GM19395 (cell line): ENCODE data around the gene SERPINE2.

Source experiments
- ATAC-seq: cut with Tn5 transposase; IDR thresholded peaks from one replicate; pipeline ENCODE4 v1.9.1; 2021; ENCODE audit warnings: mild to moderate bottlenecking, moderate library complexity; ENCODE audit not compliant: unreplicated experiment

SERPINE2 gene

DNA sequence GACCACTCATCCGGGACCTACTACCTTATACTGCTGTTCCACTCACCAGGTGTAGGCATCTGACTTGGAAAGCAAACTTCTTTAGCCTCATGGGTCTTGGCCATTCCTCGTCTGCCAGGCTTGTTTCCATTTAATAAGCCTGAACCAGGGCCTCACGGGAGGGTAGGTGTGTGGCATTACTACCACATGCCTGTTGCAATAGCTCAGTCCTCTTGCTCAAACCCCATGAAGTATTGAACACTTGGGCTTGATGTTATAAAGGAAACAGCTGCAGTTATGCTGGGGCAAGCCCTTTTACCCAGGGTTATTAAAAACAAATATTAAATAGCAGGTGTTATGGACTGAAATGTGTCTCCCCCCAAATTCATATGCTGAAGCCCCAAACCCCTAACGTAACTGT is 60.6 kb downstream of the SERPINE2 start:
- no peak for ATAC-seq

DNA sequence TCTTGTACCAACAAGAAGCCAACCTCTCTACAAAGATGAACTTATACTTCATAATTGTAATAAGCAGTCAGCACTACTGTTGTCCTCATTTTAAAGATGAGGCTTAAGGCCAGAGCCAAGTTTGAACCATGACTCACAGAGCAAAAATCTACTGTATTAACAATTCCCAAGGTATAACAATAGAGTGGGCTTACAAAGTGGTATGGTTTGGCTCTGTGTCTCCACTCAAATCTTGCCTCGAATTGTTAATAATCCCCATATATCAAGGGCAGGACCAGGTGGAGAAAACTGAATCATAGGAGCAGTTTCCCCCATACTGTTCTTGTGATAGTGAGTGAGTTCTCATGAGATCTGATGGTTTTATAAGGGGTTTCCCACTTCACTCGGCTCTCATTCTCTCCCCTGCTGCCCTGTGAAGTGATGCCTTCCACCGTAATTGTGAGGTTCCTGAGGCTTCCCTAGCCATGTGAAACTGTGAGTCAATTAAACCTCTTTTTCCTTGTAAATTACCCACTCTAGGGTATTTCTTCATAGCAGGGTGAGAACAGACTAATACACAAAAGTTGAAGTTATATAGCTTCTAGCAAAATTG is 62.4 kb downstream of the SERPINE2 start:
- ATAC-seq: no peak

DNA sequence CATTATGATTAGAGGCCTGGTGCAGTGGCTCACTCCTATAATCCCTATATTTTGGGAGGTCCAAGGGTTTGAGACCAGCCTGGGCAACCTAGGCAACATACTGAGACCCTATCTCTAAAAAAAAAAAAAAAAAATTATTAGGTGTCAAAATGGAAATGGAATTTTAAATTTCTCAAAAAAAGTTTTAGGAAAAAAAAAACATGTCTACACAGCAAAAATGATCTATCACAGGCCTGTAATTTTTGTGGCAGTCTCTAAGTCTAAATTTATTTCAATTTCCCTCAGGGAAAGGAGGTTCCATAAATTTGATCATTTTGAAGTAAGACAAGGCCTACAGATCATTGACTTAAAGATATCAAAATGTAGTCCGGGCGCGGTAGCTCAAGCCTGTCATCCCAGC is 65.5 kb downstream of the SERPINE2 start:
- no peak for ATAC-seq

DNA sequence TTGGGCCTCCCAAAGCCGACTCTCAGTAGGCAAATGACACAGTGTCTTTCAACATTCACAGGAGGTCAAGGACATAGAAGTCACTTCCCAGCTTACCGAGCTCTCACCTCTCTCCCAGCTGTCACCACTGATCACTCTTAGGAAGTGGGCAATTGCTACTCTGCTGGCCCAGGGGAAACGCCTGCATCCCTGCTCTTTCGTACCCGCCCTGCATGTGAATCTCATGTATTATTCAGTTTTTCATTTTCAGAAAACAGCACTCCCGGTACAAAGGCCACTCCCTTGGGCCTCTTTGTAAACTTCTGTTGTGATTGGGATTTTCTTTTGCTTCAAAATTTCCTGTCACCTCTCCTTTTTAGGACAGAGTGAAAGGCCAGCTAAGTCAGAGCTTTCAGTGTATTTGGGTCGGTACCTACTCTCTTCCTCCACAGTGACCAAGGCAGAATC is 66.4 kb downstream of the SERPINE2 start:
- ATAC-seq: no peak

DNA sequence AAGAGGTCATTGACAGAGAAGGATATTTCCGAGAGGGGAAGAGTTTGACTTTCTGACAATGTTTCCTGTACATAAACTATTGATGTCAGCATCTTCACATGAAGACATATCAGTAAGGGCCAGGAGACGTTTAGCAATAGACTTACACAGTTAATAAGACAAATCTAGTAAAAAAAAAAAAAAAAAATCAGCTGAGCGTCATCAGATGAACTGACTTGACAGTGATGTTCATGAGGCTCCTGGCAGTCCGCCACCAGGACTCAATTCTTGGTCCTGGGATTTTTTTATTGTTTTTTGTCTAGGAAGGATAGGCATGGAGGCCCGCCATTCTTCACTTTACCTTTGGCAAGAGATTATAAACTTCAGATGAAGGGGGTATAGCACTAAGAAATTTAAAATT is 67.4 kb downstream of the SERPINE2 start:
- ATAC-seq: no peak

DNA sequence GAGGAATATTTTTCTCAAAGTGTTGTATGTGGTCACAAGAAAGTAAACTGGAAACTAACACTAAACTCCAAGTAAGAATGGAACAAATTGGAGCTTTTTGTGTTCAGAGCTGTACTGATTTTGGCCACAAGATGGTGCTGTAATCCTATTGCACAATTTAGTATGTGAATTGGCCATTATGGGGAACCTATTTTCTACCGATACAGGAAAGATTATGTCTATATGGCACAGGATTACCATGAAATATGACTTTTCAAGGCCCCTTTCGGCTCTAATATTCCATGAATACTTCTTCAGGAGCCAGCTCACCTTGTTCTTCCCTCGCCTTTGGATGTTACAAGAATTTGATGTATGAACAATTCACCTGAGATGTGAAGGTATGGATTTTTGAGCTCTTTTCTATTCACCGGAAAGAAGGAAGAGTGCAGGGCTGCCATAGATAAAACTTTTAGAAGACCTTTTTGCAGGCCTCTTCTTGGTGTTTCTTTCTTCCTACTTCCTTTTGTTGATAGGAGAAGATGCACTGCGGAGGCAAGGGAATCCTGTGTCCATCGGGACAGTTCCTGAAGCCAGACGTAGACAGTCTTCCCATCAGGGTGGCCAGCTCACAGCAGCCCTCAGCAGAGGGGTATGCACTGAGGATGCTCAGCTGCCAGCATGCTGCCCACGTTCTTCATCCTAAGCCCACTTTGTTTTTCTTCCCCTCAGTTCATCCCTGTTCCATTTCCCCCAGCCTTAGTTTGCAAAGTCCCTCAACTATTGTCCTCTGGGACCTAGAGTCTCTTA is 68.5 kb downstream of the SERPINE2 start:
- peak; percentile 81 for ATAC-seq

DNA sequence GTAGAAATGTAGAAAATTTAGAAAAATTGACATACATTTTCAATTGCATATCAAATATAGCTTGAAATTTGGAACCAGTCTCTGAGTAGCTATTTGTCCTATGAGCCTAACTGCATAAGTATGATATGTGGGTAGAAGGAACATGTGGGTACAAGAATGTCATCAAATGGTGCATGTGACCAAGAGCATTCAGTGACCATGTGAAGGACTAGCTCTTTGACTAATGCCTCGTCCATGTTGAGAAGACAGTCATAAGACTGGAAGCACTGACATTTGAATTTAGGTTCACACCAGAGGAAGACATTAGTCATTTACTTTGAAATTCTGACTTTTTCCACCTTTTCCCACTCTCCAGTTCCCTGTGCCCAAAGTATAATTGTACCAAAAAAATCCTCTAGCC is 69.2 kb downstream of the SERPINE2 start:
- peak; percentile 34 for ATAC-seq

DNA sequence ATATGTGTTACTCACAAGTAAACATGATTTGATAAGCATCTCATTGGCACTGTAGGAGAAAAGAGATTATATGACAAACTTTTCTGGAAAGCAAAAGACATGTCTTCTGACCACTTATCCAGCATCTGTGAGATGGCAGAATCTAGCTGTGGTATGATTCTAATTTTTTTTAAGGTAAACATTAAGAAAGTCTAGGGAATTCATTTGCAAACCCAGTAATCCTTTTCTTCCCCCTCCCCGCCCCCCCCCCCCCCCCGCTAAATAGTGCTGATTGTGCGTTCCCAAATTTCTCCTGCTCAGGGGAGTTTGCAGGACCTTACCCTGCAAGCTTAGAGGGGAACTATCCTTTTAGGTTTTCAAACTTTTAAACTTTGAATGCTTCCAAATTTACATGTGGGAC is 69.8 kb downstream of the SERPINE2 start:
- no peak for ATAC-seq

DNA sequence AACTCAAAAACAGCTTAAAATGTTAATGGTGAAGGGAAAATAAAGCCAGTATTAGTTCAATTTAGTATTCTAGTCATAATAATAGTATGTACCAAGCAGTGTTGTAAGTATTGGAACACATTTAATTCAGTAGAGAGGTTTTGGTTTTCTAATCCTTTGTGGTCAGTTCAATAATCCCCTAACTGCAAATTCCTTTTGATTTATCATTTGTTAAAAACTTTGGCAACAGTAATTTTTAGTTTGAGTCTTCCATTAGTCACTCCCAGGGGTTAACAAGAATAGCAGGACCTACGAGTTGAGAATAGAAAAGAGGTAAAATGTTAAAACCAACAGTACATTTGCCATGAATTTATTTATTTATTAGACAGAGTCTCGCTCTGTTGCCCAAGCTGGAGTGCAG is 71.1 kb downstream of the SERPINE2 start:
- ATAC-seq: no peak

DNA sequence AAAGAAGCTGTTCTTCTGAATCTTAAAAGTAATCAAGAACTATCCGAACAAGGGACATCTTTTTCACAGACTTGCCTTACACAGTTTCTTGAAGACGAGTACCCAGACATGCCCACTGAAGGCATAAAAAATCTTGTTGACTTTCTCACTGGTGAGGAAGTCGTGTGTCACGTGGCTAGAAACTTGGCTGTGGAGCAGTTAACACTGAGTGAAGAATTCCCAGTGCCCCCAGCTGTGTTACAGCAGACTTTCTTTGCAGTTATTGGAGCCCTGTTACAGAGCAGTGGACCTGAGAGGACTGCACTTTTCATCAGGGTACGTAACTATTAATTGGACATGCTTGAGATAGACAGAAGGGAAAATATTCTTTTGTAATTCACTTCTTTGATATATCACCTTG is 79.4 kb downstream of the SERPINE2 start:
- ATAC-seq: no peak

DNA sequence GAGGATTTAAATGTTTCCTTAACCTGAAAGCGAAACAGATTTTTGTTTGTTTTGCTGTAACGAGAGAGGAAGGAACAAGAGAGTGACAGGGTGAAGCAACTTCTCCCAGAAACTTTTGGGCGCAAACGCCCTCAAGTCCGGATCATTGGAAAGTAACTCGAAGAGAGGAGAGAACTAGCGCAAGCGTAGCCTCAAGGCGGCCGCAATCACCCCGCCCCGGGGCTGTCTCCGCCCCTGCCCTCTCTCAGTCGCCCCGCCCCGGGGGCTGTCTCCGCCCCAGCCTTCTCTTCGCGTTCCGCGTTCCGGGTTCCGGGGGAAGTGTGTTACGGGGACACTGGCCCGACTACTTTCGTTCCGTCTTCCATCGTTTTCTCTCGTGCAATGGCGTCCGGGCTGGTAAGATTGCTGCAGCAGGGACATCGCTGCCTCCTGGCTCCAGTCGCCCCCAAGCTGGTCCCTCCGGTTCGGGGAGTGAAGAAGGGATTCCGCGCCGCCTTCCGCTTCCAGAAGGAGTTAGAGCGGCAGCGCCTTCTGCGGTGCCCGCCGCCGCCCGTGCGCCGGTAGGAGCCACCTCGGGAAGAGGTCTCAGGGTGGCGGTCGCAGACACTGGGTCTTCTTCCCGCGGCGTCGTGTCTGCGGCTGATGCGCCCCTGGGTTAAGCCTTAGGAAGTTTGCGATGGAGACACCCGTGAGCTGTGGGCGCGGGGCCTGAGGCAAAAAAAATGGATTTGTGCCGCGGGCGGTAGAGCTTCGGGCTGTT is 81.8 kb downstream of the SERPINE2 start, which contains the start of gene MRPL44:
TSS of gene MRPL44 (plus strand) at position 372 of the 760 bp plus-strand sequence. CDS start at position 382, 10 bp downstream.
- ATAC-seq: peak; percentile 82

DNA sequence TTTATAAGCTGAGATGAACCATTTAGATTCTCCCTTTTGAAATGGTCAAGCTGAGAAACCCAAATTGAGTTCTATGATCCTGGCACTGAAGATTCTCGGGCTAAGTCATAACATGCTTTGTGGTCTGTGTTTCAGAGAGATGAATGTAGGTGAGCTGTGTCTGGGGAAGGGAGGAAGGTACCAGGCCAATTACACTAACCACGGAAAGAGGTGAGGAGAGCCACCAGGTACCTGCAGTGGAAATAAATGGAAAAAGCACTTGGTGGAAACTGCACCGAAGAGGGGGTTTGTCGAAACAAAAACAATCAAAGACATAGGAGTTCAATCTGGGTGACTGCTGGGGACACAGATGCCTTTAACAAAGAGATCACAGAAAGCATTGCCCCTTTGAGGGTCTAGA is 82.8 kb downstream of the SERPINE2 start:
- ATAC-seq: peak; percentile 33

DNA sequence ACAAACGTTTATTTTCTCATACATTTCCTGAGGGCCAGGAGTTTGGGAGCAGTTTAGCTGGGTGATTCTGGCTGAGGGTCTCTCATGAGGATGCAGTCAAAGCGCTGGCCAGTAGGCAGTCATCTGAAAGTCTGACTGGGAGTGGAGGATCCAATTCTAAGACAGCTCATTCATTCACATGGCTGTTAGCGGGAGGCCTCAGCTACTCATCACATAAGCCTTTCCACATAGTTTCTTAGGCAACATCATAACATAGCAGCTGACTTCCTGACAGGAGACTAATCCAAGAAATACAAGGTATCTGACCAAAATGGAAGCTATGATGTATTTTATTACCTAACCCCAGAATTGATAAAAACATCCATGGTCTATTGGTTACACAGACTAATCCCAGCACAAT is 84.7 kb downstream of the SERPINE2 start:
- ATAC-seq: no peak

DNA sequence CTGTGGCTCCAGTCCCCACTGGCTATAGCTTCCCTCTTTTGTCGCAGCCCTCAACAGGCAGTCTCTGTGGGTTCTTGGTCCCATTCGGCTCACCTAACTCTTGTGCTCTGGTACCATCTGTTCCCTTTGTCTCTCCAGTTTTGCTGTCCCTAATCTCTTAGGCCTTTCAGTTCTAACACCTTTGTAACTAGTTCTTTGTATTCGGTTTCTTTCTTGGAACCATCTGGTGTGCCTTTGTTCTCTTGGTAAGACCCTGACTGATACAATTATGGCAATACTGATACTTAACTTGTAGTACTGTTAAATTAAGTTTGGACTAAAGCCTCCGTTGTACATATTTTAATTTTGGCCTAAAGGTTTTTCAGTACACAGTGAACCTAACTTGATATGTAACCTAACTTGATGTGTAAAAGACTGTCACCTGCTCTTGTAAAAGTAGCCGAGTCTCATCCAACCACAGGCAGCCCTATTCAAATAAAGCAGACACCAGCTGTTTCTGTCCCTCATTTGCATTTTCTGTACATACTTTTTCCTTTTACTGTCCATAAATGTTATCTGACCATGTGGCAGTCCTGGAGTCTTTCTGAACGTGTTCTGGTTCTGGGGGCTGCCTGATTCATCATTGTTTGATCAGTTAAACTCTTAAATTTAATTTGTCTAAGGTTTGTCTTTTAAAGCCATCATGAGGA is 86.7 kb downstream of the SERPINE2 start:
- peak; percentile 65 for ATAC-seq

DNA sequence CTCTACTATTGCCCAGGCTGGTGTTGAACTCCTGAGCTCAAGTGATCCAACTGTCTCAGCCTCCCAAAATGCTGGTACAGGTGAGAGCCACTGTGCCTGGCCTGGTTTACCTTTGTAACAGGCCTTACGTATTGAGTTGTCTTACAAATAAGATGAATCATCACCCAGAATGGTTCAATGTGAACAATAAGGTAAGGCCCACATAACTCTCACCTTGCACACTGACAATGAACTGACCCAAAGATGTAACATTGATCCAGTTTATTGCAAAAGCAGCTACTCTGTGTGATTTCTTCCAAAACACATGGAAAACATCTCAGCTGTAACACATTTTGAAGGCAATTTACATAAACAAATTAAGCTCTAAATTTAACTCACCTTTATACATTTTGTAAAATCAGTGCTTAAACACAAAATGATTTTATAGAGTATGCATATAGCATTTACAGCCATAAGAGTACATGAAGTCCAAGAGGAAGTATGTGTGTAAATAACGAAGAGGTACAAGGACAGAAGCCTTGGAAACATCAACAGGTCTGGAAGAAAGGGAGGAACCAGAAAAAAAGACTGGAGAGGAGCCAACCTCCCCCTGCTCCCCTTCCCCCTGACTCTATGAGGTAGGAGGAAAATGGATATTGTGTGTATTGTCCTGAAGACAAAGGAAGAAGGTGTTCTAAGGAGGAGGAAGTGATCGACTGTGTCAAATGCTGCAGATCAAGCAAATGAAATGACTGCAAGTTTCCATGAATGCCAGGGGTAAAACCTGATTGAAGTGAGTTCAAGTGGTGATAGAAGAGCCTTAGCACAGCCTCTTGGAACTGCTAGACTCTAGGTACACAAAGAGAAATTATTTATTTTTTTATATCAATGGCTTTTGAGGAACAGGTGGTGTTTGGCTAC is 88.4 kb downstream of the SERPINE2 start:
- ATAC-seq: no peak

DNA sequence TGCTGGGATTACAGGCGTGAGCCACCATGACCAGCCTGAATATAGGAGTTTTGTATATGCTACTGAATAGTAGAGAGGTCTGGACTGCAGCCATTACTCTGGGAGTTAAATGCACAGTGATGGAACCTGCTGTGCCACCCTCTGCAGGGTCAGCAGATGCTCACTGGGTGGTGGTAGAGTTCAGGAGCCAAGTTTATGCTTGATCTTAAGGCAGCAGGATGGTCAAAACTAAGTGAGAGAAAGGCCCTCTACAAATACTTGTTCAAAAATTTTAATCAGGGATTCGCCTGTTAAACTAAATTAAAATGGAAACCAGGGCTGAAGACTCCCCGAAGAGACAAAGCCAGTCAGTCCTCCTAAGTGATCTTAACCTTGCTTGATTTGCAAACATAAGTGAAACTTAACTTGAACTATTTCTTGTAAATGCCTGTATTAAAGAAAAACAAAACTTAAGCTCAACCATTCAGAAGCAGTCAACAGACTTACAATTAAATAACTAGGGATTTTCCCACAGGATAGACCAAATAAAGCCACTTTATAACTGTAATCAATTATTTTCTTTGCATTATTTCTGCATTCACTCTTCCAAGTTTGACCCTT is 89.7 kb downstream of the SERPINE2 start:
- ATAC-seq: no peak

DNA sequence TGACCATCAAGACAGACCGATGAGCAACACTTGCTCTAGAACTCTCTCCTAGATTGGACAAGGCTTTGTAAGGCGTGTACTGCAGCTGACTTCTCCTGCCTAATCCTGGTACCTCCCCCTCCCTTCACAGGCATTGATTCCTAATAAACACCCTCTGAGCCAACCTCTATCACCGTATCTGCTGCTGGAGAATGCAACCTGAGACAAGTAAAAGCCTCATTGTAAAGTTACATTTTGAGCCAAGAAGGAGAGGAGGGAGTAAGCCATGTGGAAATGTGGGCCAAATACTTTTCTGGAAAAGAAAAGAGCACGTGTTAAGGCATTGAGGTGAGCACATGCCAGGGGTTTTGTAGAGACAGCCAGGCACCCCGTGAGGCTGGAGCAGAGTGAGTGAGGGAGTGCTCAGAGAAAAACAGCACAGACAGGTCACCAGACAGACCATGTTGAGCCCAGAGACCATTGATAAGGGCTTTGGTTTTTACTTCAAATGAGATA is 91.3 kb downstream of the SERPINE2 start:
- no peak for ATAC-seq

DNA sequence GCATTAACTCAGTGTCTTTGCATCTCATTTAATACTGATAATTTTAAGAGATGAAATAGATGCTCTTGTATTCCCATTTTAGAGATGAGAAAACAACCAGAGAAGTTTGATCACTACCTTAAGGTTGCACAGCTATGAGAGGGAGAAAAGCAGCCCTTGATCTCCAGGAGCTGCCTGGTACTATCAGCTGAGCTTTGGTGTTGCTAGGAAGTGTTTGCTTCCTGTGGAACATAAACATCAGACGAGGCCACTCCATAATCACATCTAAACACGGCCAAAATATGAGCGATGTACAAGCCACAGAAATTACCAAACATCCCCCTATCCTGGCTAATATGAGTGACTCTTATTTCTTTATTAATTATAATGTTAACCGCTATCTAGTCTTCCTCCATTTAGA is 93.3 kb downstream of the SERPINE2 start:
- ATAC-seq: no peak

DNA sequence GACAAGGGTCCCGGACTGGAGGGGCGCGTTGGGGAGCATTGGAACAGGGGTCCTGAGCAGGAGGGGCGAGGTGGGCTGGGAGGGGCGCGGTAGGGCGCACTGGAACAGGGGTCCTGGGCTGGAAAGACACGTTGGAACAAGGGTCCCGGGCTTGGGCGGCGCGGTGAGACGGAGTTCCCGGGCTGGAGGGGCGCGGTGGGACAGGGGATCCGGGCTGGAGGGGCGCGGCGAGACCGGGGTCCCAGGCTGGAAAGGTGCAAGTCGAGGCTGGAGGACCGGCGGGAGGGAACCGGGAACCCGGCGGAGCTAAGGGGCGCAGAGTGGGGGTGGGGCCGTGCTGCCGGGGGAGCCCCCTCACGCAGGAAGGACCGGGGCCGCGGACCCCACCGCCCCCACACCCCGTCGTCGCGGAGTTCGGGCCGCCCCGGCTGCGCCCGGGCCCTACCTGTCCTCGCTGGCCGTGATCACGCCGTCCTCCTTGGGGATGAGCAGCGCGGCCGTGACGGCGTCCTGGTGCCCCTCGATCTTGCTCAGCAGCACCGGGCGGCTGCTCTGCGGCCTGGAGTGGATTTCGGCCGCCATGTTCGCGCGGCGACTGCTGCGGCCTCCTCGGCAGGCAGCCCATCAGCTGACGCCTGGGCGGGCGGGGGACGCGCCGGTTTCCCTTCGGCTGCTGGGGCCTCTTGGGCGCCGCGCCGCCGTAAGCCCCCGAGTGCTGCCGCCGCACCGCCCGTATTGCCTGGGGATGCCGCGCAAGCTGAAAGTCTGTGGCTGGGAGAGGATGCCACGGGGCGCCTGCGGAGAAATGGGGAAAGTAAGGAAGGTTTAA is 94.2 kb downstream of the SERPINE2 start, which contains the start of gene WDFY1:
TSS of gene WDFY1 (minus strand) at position 633 of the 829 bp plus-strand sequence. CDS start at position 582, 51 bp downstream.
- peak; percentile 64 for ATAC-seq
